Neutrophil (primary cell): ENCODE measurements around the gene NPPA.

ENCODE experiments used
- H3K27ac ChIP-seq: fragments of 200-600 bp; sonication (generic); 2 replicates; pipeline ENCODE4 v1.5.1; 2016; ENCODE audit warnings: mild to moderate bottlenecking, moderate library complexity
- H3K27me3 ChIP-seq: fragments of 200-600 bp; sonication (generic); 2 replicates; pipeline ENCODE4 v1.6.0; 2016; ENCODE audit warnings: mild to moderate bottlenecking
- H3K36me3 ChIP-seq: fragments of 200-600 bp; sonication (generic); 2 replicates; pipeline ENCODE4 v1.5.1; 2017
- H3K4me1 ChIP-seq, 2 experiments: fragments of 200-600 bp in 1 of 2; sonication (generic) in 1 of 2; 1 replicate in 1 of 2; 2 replicates in 1 of 2; pipeline versions ENCODE4 v1.5.1 to v1.6.1; 2013 to 2016; ENCODE audit warnings: low read depth in 1 of 2, low read length in 1 of 2, mild to moderate bottlenecking in 1 of 2, moderate library complexity in 1 of 2; ENCODE audit not compliant: control insufficient read depth in 1 of 2, insufficient read depth in 1 of 2
- H3K4me3 ChIP-seq, 2 experiments: fragments of 200-600 bp in 1 of 2; sonication (generic) in 1 of 2; 1 replicate in 1 of 2; 2 replicates in 1 of 2; pipeline ENCODE4 v1.5.1; 2013 to 2016; ENCODE audit warnings: low read depth in 1 of 2, low read length in 1 of 2, mild to moderate bottlenecking in 1 of 2, moderate library complexity in 1 of 2
- H3K9me3 ChIP-seq: fragments of 200-600 bp; sonication (generic); 2 replicates; pipeline ENCODE4 v1.5.1; 2016
- CTCF ChIP-seq: fragments of 200-600 bp; sonication (generic); IDR thresholded peaks from 2 replicates; pipeline ENCODE4 v1.5.1; 2016; ENCODE audit warnings: antibody characterized with exemption

The NPPA gene

GRCh38 chr1:11850156-11850555 lies 2.6 kb upstream of the NPPA start:
- Histone ChIP-seq H3K27me3 (no peaks in the 10 kb centered on the region), H3K4me1 (peaks cover 9% of the 10 kb centered on the region in 2 experiments), H3K36me3 (peaks cover 4% of the 10 kb centered on the region), H3K4me3 (no peak overlapping the region), H3K27ac (no peak overlapping the region), H3K9me3 (no peaks in the 10 kb centered on the region)
- no peak for TF ChIP-seq CTCF

- no peak for TF ChIP-seq CTCF
- Histone ChIP-seq H3K27me3 (no peaks in the 10 kb centered on the region), H3K4me1 (peaks cover 15 to 17% of the 10 kb centered on the region in 2 experiments), H3K27ac (no peak overlapping the region), H3K4me3 (no peak overlapping the region), H3K9me3 (no peaks in the 10 kb centered on the region), H3K36me3 (peaks cover 9% of the 10 kb centered on the region)
Observed at GRCh38 chr1:11848373-11848700, 754 bp upstream of the NPPA start.

GRCh38 chr1:11845641-11846335 lies 1.8 kb downstream of the NPPA start:
- peaks cover 22 to 24% of the 10 kb centered on the region in 2 experiments for H3K4me1 ChIP-seq
- peaks cover 17% of the 10 kb centered on the region for H3K36me3 ChIP-seq
- H3K9me3 ChIP-seq: no peaks in the 10 kb centered on the region
- H3K4me3 ChIP-seq: no peak overlapping the region
- no peak for TF ChIP-seq CTCF
- H3K27me3 ChIP-seq: no peaks in the 10 kb centered on the region
- no peak overlapping the region for H3K27ac ChIP-seq

GRCh38 chr1:11842154-11843041 lies 5.2 kb downstream of the NPPA start:
- H3K27ac ChIP-seq: peak overlapping the region; percentile 72
- no peak for TF ChIP-seq CTCF
- H3K36me3 ChIP-seq: peaks cover 45% of the 10 kb centered on the region
- peak overlapping the region in 1 of 2 experiments; percentile 9 for H3K4me3 ChIP-seq
- no peaks in the 10 kb centered on the region for H3K27me3 ChIP-seq
- peaks cover 22 to 24% of the 10 kb centered on the region in 2 experiments for H3K4me1 ChIP-seq
- H3K9me3 ChIP-seq: no peaks in the 10 kb centered on the region

- Histone ChIP-seq H3K9me3 (no peaks in the 10 kb centered on the region), H3K4me3 (no peak overlapping the region), H3K36me3 (peaks cover 54% of the 10 kb centered on the region), H3K27ac (no peak overlapping the region), H3K4me1 (peaks cover 22 to 24% of the 10 kb centered on the region in 2 experiments), H3K27me3 (no peaks in the 10 kb centered on the region)
- no peak for TF ChIP-seq CTCF
Observed at GRCh38 chr1:11841245-11842153, 6.1 kb downstream of the NPPA start.
